Loucy (cell line): Measurements from ENCODE around the gene PTGDS.

Experiments used
- H2AFZ ChIP-seq: fragments of 200-600 bp; sonication (generic); 2 replicates; pipeline ENCODE4 v1.6.0; 2016; ENCODE audit warnings: antibody characterized with exemption, mild to moderate bottlenecking, low read length, moderate library complexity
- H3F3A ChIP-seq: fragments of 200-600 bp; 2 replicates; pipeline ENCODE4 v1.6.0; 2016; ENCODE audit warnings: antibody characterized with exemption, low read depth, mild to moderate bottlenecking
- H3K27me3 ChIP-seq: fragments of 200-600 bp; sonication (generic); 2 replicates; pipeline ENCODE4 v1.6.1; 2014; ENCODE audit warnings: low read length, mild to moderate bottlenecking; ENCODE audit not compliant: insufficient read depth, poor library complexity, severe bottlenecking
- H3K36me3 ChIP-seq: fragments of 200-600 bp; sonication (generic); 2 replicates; pipeline ENCODE4 v1.6.1; 2016; ENCODE audit warnings: low read length; ENCODE audit not compliant: insufficient read depth
- H3K4me1 ChIP-seq: fragments of 200-600 bp; sonication (generic); 2 replicates; pipeline ENCODE4 v1.5.1; 2014; ENCODE audit warnings: low read length, mild to moderate bottlenecking; ENCODE audit not compliant: insufficient read depth, poor library complexity, severe bottlenecking
- H3K4me2 ChIP-seq: fragments of 200-600 bp; sonication (generic); 2 replicates; pipeline ENCODE4 v1.6.0; 2014; ENCODE audit warnings: antibody characterized with exemption, low read length, low read depth, mild to moderate bottlenecking; ENCODE audit not compliant: poor library complexity, severe bottlenecking
- H3K4me3 ChIP-seq: fragments of 200-600 bp; sonication (generic); 2 replicates; pipeline ENCODE4 v1.5.1; 2014; ENCODE audit warnings: low read length, mild to moderate bottlenecking, mixed read lengths; ENCODE audit not compliant: poor library complexity, severe bottlenecking
- H3K79me2 ChIP-seq: fragments of 200-600 bp; sonication (generic); 2 replicates; pipeline ENCODE4 v1.6.1; 2014; ENCODE audit warnings: low read length; ENCODE audit not compliant: insufficient read depth
- H3K9ac ChIP-seq: fragments of 200-600 bp; sonication (generic); 2 replicates; pipeline ENCODE4 v1.6.0; 2014; ENCODE audit warnings: mild to moderate bottlenecking, low read depth, low read length, moderate library complexity; ENCODE audit not compliant: poor library complexity, severe bottlenecking
- H3K9me2 ChIP-seq: fragments of 200-600 bp; sonication (generic); replicated peaks from 2 replicates; pipeline ENCODE4 v1.6.1; 2016; ENCODE audit warnings: low read depth, low read length, mixed read lengths
- H3K9me3 ChIP-seq: fragments of 200-600 bp; sonication (generic); 2 replicates; pipeline ENCODE4 v1.6.1; 2014; ENCODE audit warnings: mild to moderate bottlenecking, antibody characterized with exemption, low read length, low read depth; ENCODE audit not compliant: insufficient read depth
- H4K20me1 ChIP-seq: fragments of 200-600 bp; sonication (generic); 2 replicates; pipeline ENCODE4 v1.6.0; 2014; ENCODE audit warnings: antibody characterized with exemption, low read length, mild to moderate bottlenecking; ENCODE audit not compliant: insufficient read depth, poor library complexity, severe bottlenecking
- CTCF ChIP-seq: fragments of 200-600 bp; sonication (generic); conservative IDR thresholded peaks from 2 replicates; pipeline ENCODE4 v1.5.1; 2014; ENCODE audit warnings: mild to moderate bottlenecking, antibody characterized with exemption, low read length
- EZH2phosphoT487 ChIP-seq: fragments of 200-600 bp; IDR thresholded peaks from 2 replicates; pipeline ENCODE4 v1.6.1; 2018; ENCODE audit warnings: antibody characterized with exemption, mild to moderate bottlenecking, moderate library complexity, borderline replicate concordance

PTGDS gene

GRCh38 chr9:137021568-137021978 is 44.3 kb downstream of the PTGDS start:
- no peaks in the 10 kb centered on the region for H3K36me3 ChIP-seq
- H3K4me3 ChIP-seq: no peak overlapping the region
- H3K4me2 ChIP-seq: no peak overlapping the region
- H3K79me2 ChIP-seq: no peaks in the 10 kb centered on the region; the same call in 1 of the 2 replicates
- no peak overlapping the region for H3K9ac ChIP-seq
- H3K4me1 ChIP-seq: peaks cover 4% of the 10 kb centered on the region
- no peaks in the 10 kb centered on the region for H3K9me2 ChIP-seq
- TF ChIP-seq EZH2phosphoT487 (no peak), CTCF (no peak)
- H3K9me3 ChIP-seq: no peaks in the 10 kb centered on the region
- H2AFZ ChIP-seq: no peak overlapping the region
- peaks cover 4% of the 10 kb centered on the region for H4K20me1 ChIP-seq
- H3K27me3 ChIP-seq: no peaks in the 10 kb centered on the region
- no peaks in the 10 kb centered on the region for H3F3A ChIP-seq

GRCh38 chr9:137021979-137022661 is 44.8 kb downstream of the PTGDS start:
- Histone ChIP-seq H3F3A (no peaks in the 10 kb centered on the region), H3K4me1 (peaks cover 9% of the 10 kb centered on the region), H3K9me3 (no peaks in the 10 kb centered on the region), H3K4me2 (no peak overlapping the region), H3K9me2 (no peaks in the 10 kb centered on the region), H3K4me3 (no peak overlapping the region), H2AFZ (no peak overlapping the region), H3K27me3 (no peaks in the 10 kb centered on the region), H3K9ac (no peak overlapping the region), H4K20me1 (peaks cover 7% of the 10 kb centered on the region), H3K36me3 (no peaks in the 10 kb centered on the region), H3K79me2 (peaks cover under 1% of the 10 kb centered on the region; the same call in 1 of the 2 replicates)
- TF ChIP-seq CTCF (no peak), EZH2phosphoT487 (no peak)

- TF ChIP-seq EZH2phosphoT487: no peak
- no peak for TF ChIP-seq CTCF
- Histone ChIP-seq H3K4me1 (peaks cover 14% of the 10 kb centered on the region), H3K4me3 (no peak overlapping the region), H3K9ac (no peak overlapping the region), H2AFZ (no peak overlapping the region), H3K27me3 (no peaks in the 10 kb centered on the region), H3F3A (no peaks in the 10 kb centered on the region), H3K4me2 (no peak overlapping the region), H3K9me3 (no peaks in the 10 kb centered on the region), H3K79me2 (peaks cover 5% of the 10 kb centered on the region; the same call in 1 of the 2 replicates), H3K36me3 (no peaks in the 10 kb centered on the region), H4K20me1 (peaks cover 9% of the 10 kb centered on the region), H3K9me2 (no peaks in the 10 kb centered on the region)
These were observed 45.3 kb downstream of the PTGDS start for GRCh38 chr9:137022662-137023008.
